HG03095 (cell line): Measurements from ENCODE around the gene ZNF598.

Experiments used
- ATAC-seq: cut with Tn5 transposase; IDR thresholded peaks from one replicate; pipeline ENCODE4 v1.9.1; 2021; ENCODE audit warnings: moderate library complexity; ENCODE audit not compliant: unreplicated experiment

The ZNF598 gene

DNA sequence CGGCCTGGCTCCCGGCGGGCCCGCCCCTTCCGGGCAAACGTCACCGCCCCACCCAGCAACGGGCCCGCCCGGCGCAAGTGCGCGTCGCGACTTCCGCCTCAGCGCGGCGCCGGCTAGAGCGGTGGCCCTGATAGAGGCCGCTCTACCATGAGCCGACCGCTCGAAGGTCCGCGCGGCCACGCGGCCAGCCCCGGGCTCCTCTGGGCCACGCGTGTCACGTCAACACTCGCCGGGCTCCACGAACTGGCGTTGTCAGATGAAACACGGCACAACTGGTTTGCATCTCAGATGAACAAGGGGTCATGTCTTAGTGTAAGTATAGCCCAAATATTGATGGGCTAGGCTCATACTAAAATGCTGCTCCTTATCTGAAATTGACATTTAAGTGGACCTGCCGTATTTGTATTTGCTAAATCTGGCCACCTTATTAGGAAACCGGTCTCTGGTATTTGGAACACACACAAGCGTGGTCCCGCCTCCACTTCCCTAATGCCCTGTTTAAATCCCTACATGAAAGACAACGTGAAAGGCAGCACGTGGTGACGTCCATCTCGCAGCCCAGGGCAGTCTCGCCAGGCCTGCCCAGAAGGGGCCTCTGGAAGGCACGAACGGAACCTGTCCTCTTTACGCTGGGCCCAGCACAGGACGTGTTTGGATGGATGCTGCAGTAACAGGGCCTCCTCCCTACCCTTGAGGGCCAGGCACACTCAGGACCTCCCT is at the start of gene ZNF598:
TSS of gene ZNF598 (minus strand) at position 31 of the 720 bp plus-strand sequence.
- peak; percentile 72 for ATAC-seq

GRCh38 chr16:2058872-2059271 is 49.3 kb upstream of the ZNF598 start:
- no peak for ATAC-seq

DNA sequence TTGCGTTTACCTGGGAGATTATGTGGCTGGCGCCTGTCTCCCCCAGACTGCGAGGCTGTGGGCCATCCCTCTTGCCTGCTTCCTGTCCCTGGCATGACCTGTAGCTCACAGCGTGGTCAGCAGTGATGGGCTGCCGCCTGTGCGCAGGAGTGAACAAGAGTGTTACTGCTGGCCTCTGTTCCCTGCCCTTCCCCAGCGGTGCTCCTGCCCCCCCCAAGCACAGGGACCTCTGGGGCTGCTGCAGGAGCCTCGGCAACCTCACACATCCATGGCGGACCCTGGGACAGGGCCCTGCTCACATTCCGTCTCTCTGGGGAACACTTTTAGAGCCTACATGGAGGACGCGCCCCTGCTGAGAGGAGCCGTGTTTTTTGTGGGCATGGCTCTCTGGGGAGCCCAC is 48.8 kb upstream of the ZNF598 start:
- no peak for ATAC-seq

GRCh38 chr16:2057438-2057837 is 47.8 kb upstream of the ZNF598 start:
- ATAC-seq = no peak

GRCh38 chr16:2056681-2057407 is 47.2 kb upstream of the ZNF598 start:
- ATAC-seq = no peak

GRCh38 chr16:2056077-2056476 is 46.5 kb upstream of the ZNF598 start:
- ATAC-seq = no peak

- ATAC-seq = no peak
These were observed 45.1 kb upstream of the ZNF598 start for GRCh38 chr16:2054543-2055245.

- ATAC-seq = no peak
These were observed 44.3 kb upstream of the ZNF598 start for GRCh38 chr16:2053897-2054296.

GRCh38 chr16:2053211-2053610 is 43.6 kb upstream of the ZNF598 start:
- ATAC-seq = no peak

GRCh38 chr16:2048116-2048543 is 38.5 kb upstream of the ZNF598 start:
- ATAC-seq = no peak

GRCh38 chr16:2047330-2048115 is 37.9 kb upstream of the ZNF598 start, which contains the start of the genes NTHL1 and TSC2:
Gene NTHL1 (minus strand): TSS chr16:2047834. CDS start chr16:2047823, 11 bp downstream.
Gene TSC2 (plus strand): TSS chr16:2047985. CDS start chr16:2048616, 631 bp downstream.
- ATAC-seq = peak; percentile 81

GRCh38 chr16:2046893-2047329 is 37.3 kb upstream of the ZNF598 start:
- ATAC-seq = no peak

DNA sequence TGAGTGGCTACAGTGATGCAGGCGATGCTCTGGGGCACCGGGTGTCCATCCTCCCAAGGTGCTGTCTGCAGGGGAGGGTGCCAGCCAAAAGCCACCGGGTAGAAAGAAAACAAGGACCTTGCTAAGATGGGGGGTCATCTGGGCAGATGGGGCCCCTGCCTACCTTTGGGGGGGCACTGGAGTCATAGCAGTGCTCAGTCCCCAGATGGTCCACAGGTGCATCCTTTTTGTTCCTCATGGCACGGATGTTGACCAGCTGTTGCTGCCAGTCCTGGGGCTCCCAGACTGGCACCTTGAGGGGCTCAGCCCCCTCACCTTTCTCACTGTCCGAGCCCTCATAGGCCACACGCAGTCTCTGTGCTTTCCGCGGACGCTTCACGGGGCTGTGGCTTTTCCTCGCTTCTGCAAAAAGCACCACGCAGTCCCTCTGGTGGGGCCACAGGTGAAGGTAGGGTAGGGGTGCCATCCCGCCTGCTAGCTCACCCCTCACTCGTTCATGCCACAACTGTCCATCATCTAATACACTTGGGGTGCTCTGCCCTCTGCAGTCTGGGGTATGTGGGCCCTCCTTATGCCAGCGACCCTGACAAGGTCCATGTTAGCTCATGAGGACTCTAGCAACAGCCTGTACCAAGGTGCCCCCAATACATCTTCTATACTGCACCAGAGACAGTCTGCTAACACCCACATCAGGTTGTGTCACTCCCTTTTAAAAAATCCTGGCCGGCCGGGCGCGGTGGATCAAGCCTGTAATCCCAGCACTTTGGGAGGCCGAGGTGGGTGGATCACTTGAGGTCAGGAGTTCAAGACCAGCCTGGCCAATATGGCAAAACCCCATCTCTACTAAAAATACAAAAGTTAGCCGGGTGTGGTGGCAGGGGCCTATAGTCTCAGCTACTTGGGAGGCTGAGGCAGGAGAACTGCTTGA is 36.6 kb upstream of the ZNF598 start:
- no peak for ATAC-seq

DNA sequence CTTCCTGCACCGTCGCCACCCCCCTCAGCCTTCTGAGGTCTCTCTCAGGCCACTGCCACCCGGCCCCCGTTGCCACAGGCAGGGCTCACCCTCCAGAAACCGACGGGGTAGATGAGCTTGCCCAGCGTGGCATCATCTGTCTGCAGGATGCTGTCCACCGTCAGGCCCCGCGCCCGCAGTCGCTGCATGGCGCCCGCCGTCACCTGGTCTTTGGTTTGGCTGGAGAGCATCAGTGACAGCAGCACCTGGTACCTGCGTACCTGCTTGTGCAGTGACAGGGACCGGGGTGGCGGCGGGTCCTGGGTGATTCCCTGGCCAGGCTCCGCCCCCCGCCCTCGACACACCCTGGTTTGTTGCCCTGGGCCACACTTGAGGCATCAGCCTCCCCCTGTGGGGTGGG is 34.9 kb upstream of the ZNF598 start:
- ATAC-seq = no peak

DNA sequence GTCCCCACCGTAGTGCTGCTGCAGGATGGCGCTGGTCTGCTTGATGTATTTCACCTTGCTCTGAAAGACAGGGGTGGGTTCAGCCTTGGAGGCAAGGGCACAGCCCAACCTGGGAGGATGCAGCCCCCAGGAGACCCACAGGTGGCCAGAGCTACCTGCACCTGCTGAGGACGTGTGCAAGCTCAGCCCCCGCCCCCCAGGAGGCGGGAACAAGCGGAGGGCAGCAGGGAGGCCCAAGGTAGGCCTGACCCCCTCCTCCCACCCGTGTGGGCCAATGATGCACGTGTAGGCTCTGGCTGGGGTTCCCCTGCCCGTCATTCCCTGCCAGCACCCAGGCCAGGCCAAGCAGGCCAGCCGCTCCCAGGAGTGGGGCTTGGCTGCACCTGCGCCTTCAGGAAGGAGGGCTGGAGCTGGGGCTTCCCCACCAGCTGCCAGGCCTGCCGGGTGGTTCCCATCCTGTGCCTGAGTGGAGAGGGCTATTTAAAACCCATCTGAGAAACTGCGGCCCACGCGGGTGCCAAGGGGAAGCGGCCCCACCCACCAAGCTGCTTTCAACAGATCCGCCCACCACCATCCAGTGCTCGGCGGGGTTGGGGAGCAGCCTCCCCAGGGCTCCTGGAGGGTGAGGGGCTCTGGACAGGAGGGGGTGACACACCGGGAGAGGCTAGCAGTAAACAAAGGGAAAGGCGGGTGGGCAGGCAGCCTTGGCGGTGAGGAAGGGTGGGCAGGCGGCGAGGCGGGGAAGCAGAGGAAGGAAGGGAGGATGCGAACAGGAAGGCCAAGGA is 34.2 kb upstream of the ZNF598 start:
- ATAC-seq = no peak

- no peak for ATAC-seq
These were observed 33.5 kb upstream of the ZNF598 start for GRCh38 chr16:2042986-2043666.

- ATAC-seq = no peak
These were observed 32.8 kb upstream of the ZNF598 start for GRCh38 chr16:2042171-2042985.
